Keratinocyte (primary cell): ENCODE results near the gene OR51A2.

Experiments
- CTCF ChIP-seq, 3 experiments: IDR thresholded peaks in 1 of 3; conservative IDR thresholded peaks in 1 of 3; optimal IDR thresholded peaks in 1 of 3; 2 replicates in 2 of 3; 3 replicates in 1 of 3; pipeline versions ENCODE3 to v1.5.1; 2011; ENCODE audit warnings: low read length in 3 of 3, mild to moderate bottlenecking in 3 of 3, moderate library complexity in 2 of 3, control low read depth in 1 of 3, inconsistent platforms in 1 of 3; ENCODE audit not compliant: insufficient read depth in 2 of 3; ENCODE audit errors: extremely low read depth in 1 of 3
- EZH2 ChIP-seq: IDR thresholded peaks from one replicate; pipeline ENCODE4 v1.6.1; 2012; ENCODE audit warnings: inconsistent platforms, mild to moderate bottlenecking, low read length, moderate library complexity

GRCh38 chr11:4975436-4975835 lies 19.9 kb upstream of the OR51A2 start:
- TF ChIP-seq CTCF (optimal IDR thresholded peaks at IDR 0.05 in 1 of 3, IDR thresholded peaks at IDR 0.05 in 1 of 3, conservative IDR thresholded peaks at IDR 0.05 in 1 of 3; ENCODE audit: extremely low read depth in 1 of 3, insufficient read depth in 2 of 3, low read length in 3 of 3): no peak
- no peak for TF ChIP-seq EZH2
